ENCODE results near the gene CNGA3.

Gene CNGA3

GRCh38 chr2:98341241-98341640 lies 5.0 kb upstream of the CNGA3 start (continued):
- TF ChIP-seq ZBTB11 (tag by site-specific recombination; conservative IDR thresholded peaks at IDR 0.05; ENCODE audit: low read depth) (no peak), ZNF311 (tag by site-specific recombination; IDR thresholded peaks at IDR 0.05; ENCODE audit: borderline replicate concordance) (no peak), ZNF133 (tag by site-specific recombination; IDR thresholded peaks at IDR 0.05) (no peak), ZBTB6 (tag by site-specific recombination; IDR thresholded peaks at IDR 0.05) (no peak), ZNF561 (tag by site-specific recombination; IDR thresholded peaks at IDR 0.05; ENCODE audit: borderline replicate concordance) (no peak), ZNF416 (tag by site-specific recombination; IDR thresholded peaks at IDR 0.05) (no peak), ZNF473 (tag by site-specific recombination; IDR thresholded peaks at IDR 0.05) (no peak), KLF1 (tag by site-specific recombination; IDR thresholded peaks at IDR 0.05) (no peak), ZEB2 (tag by site-specific recombination; IDR thresholded peaks at IDR 0.05) (no peak)

- TF ChIP-seq ZSCAN5A (tag by site-specific recombination; IDR thresholded peaks at IDR 0.05): no peak
- no peak for TF ChIP-seq ZNF600 (tag by site-specific recombination; IDR thresholded peaks at IDR 0.05)
These were observed 3.0 kb upstream of the CNGA3 start for GRCh38 chr2:98343285-98343684.

GRCh38 chr2:98347298-98348065 lies 1.2 kb downstream of the CNGA3 start:
- no peak overlapping the region for H3K27ac ChIP-seq (ENCODE audit: extremely low read depth, low read depth, low read length)
- TF ChIP-seq ZNF311 (tag by site-specific recombination; IDR thresholded peaks at IDR 0.05; ENCODE audit: borderline replicate concordance) (no peak), ZNF37A (tag by site-specific recombination; IDR thresholded peaks at IDR 0.05) (no peak), MZF1 (tag by site-specific recombination; IDR thresholded peaks at IDR 0.05; ENCODE audit: borderline replicate concordance) (no peak)
- ChIA-PET POLR2A (no interaction called here), CTCF (interaction anchor here (0.6 kb wide), 1 partner anchor 664 kb away, joined by 3 read pairs; no protein-coding TSS in a partner anchor)
- H3K4me1 ChIP-seq (ENCODE audit: control insufficient read depth, insufficient read depth, low read length): no peaks in the 10 kb centered on the region
- H3K36me3 ChIP-seq (ENCODE audit: control insufficient read depth in 2 of 2, insufficient read depth in 1 of 2, low read length in 2 of 2): no peaks in the 10 kb centered on the region
- no peak overlapping the region for H3K4me3 ChIP-seq (ENCODE audit: low read depth, low read length)
- H3K9me3 ChIP-seq (ENCODE audit: control insufficient read depth, insufficient read depth, low read depth, low read length): no peaks in the 10 kb centered on the region

More at GRCh38 chr2:98343285-98343684, 3.0 kb upstream of the CNGA3 start:
- POLR2A ChIA-PET: no interaction called here
- Histone ChIP-seq H3K4me1 (ENCODE audit: control insufficient read depth, insufficient read depth, low read length) (no peaks in the 10 kb centered on the region), H3K27ac (ENCODE audit: extremely low read depth, low read depth, low read length) (no peak overlapping the region), H3K4me3 (ENCODE audit: low read depth, low read length) (no peak overlapping the region), H3K36me3 (ENCODE audit: control insufficient read depth in 2 of 2, insufficient read depth in 1 of 2, low read length in 2 of 2) (no peaks in the 10 kb centered on the region), H3K9me3 (ENCODE audit: control insufficient read depth, insufficient read depth, low read depth, low read length) (no peaks in the 10 kb centered on the region)
- CTCF ChIA-PET: no interaction called here
